Neural cell (in vitro differentiated cells): Measurements from ENCODE around the gene MAG.

Experiments used
- CTCF ChIP-seq: fragments of 450-650 bp; IDR thresholded peaks from 2 replicates; pipeline ENCODE4 v1.5.1; 2014; ENCODE audit warnings: antibody characterized with exemption, mild to moderate bottlenecking, moderate library complexity; ENCODE audit not compliant: poor library complexity, severe bottlenecking
- EP300 ChIP-seq: fragments of 450-650 bp; conservative IDR thresholded peaks from 2 replicates; pipeline ENCODE4 v1.6.1; 2014; ENCODE audit warnings: antibody characterized with exemption, mild to moderate bottlenecking, moderate library complexity; ENCODE audit not compliant: poor library complexity, severe bottlenecking
- EZH2 ChIP-seq: fragments of 200-600, 300-800 bp; shearing (Covaris generic), sonication (generic); IDR thresholded peaks from 2 replicates; pipeline ENCODE4 v1.6.1; 2014; ENCODE audit warnings: antibody characterized with exemption, low read length, borderline replicate concordance, mild to moderate bottlenecking; ENCODE audit not compliant: insufficient read depth, poor library complexity, severe bottlenecking
- REST ChIP-seq: IDR thresholded peaks from 2 replicates; pipeline ENCODE4 v1.6.1; 2012; ENCODE audit warnings: borderline replicate concordance
- SMC3 ChIP-seq: fragments of 450-650 bp; conservative IDR thresholded peaks from 2 replicates; pipeline ENCODE4 v1.6.1; 2014; ENCODE audit warnings: antibody characterized with exemption, mild to moderate bottlenecking, moderate library complexity; ENCODE audit not compliant: poor library complexity

GRCh38 chr19:35344511-35345031, 52.6 kb downstream of the MAG start:
- no peak for TF ChIP-seq EZH2
- TF ChIP-seq SMC3 = no peak
- TF ChIP-seq EP300 = no peak
- TF ChIP-seq REST = no peak
- no peak for TF ChIP-seq CTCF
